ENCODE results near the gene CDK18.

CDK18 gene

GRCh38 chr1:205575294-205575885, 70.9 kb downstream of the CDK18 start:
- TF ChIP-seq CTCF (IDR thresholded peaks at IDR 0.05; ENCODE audit: insufficient read depth, missing control alignments), result no peak
- DNase-seq (ENCODE audit: insufficient read length, low spot score) (no peak), FAIRE-seq (no peak)

GRCh38 chr1:205576011-205576410, 71.5 kb downstream of the CDK18 start:
- no peak for TF ChIP-seq CTCF (IDR thresholded peaks at IDR 0.05; ENCODE audit: insufficient read depth, missing control alignments)
- FAIRE-seq (no peak), DNase-seq (ENCODE audit: insufficient read length, low spot score) (no peak)

- no peak for TF ChIP-seq CTCF (IDR thresholded peaks at IDR 0.05; ENCODE audit: insufficient read depth, missing control alignments)
- DNase-seq (ENCODE audit: insufficient read length, low spot score) (no peak), FAIRE-seq (no peak)
Observed at GRCh38 chr1:205576805-205577761, 72.6 kb downstream of the CDK18 start.

DNA sequence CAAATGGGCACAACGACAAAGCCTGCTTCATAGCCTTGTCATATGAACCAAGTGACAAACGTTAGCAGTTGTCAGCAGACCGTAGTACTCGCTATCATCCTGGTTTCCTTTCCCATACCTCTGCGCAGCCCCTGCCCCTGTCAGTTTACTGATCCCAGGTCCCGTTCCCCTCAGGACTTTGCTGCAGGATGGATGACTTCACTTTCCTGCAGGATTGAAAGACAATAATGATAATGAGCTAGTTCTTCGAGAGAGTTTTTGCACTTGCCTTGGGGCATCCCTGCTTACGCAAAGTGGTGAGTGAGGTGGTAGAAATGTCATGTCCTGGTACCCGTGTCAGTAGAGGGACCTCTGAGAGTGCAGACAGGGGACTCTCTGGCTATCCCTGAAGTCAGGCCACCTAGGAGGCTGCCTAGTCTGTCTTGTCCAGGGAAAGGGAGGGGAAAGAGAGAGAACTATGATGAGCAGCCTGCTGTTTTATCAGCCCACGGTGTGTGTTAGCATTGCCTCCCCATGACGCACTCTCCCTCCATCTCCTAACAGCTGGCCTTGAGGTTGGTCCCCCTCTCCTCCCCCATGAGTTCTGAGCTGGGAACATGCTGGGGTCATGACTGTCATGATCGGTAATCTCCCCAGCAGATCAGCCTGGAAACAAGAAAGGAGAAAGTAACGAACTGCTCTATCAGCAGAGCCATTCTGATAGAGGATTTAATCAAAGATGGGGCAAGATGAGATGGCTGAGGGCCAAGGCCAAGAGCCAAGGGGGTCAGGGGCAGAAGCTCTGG, 73.6 kb downstream of the CDK18 start:
- no peak for FAIRE-seq
- no peak for TF ChIP-seq CTCF (IDR thresholded peaks at IDR 0.05; ENCODE audit: insufficient read depth, missing control alignments)

DNA sequence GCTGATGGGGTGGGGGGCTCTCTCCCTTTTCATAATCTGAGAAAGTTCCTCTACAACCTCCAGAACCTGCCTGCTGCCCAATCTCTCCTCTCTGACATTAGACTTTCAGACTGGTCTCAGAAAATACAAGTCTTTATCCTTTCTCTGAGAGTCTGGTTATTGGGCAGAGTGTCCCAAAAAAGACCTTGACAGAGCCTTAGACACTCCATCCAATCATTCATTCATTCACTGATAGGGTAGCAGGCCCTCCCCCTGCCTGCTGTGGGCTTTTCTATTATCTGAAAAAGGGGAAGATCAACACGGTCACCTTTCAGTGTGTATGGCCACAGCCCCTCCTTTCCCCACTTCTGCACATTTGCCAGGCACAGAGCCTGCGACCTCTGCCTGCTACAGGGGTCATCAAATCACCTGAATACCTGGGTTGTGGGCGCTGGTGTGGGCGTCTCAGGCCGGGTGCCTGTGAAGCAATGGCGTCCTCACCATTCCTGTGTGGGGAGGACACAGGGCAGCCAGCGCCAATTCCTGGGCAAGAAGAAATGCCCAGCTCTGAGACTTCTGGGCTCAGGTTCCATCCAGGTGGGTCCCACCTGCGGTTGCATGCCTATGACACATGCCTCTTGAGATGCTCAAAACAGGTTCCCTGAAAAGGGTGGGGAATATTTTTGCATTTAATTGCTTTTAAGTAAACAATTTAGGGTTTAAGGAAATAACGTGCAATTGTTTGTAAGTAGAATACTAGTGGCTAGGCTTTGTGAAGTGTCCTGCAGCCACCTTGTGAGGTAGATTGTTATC, 74.5 kb downstream of the CDK18 start:
- no peak for TF ChIP-seq CTCF (IDR thresholded peaks at IDR 0.05; ENCODE audit: insufficient read depth, missing control alignments)
- no peak for FAIRE-seq
- DNase-seq (ENCODE audit: insufficient read length, low spot score), result no peak

More for the DNA sequence above, 73.6 kb downstream of the CDK18 start:
- no peak for DNase-seq (ENCODE audit: insufficient read length, low spot score)

DNA sequence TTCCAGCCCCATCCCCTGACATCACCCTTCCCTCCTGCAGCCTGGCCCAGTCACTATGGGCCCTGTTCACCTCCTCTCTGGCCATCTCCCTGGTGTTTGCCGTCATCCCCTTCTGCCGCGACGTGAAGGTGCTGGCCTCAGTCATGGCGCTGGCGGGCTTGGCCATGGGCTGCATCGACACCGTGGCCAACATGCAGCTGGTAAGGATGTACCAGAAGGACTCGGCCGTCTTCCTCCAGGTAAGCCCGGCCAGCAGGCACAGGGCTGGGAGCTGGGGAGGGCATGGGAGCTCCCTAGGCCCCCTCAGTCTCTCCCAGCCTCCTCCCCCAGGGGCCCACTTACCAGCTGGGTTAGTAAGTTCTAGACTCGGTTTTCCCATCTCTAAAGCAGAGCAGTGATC, 75.2 kb downstream of the CDK18 start:
- TF ChIP-seq CTCF (IDR thresholded peaks at IDR 0.05; ENCODE audit: insufficient read depth, missing control alignments), result no peak
- FAIRE-seq, result no peak
- DNase-seq (ENCODE audit: insufficient read length, low spot score), result no peak
